K562 (cell line): Measurements from ENCODE around the gene TMC4. TPM values are rescaled to one million over a fixed set of nuclear protein-coding genes. Genes with fewer than 3 reads are reported as not detected.

Experiments used
- ARHGAP35 ChIP-seq: fragments of 450-650 bp; IDR thresholded peaks from 2 replicates; pipeline ENCODE4 v1.6.1; 2018; ENCODE audit not compliant: partially characterized antibody
- CC2D1A ChIP-seq: fragments of 450-650 bp; IDR thresholded peaks from 2 replicates; pipeline ENCODE4 v1.6.1; 2017; ENCODE audit warnings: mild to moderate bottlenecking
- CGGBP1 ChIP-seq: fragments of 250-450 bp; sonication (Bioruptor Pico); IDR thresholded peaks from 2 replicates; pipeline ENCODE4 v1.9.0; 2021; ENCODE audit warnings: mild to moderate bottlenecking
- ELF1 ChIP-seq: fragments of 200-800 bp; sonication (Bioruptor generic); IDR thresholded peaks from 2 replicates; pipeline ENCODE4 v1.6.1; 2016; ENCODE audit warnings: missing genetic modification characterization, missing compliant biosample characterization
- IFI16 ChIP-seq: fragments of 250-450 bp; sonication (Bioruptor Pico); IDR thresholded peaks from 2 replicates; pipeline ENCODE4 v2.1.2; 2022; ENCODE audit warnings: mild to moderate bottlenecking, inconsistent platforms
- KDM5B ChIP-seq: fragments of 200-600 bp; sonication (generic); IDR thresholded peaks from 2 replicates; pipeline ENCODE4 v1.6.1; 2012; ENCODE audit warnings: low read depth, mild to moderate bottlenecking, moderate library complexity, low read length, control low read depth, inconsistent platforms; ENCODE audit not compliant: insufficient replicate concordance
- L3MBTL2 ChIP-seq: fragments of 450-650 bp; IDR thresholded peaks from 2 replicates; pipeline ENCODE4 v1.6.1; 2016; ENCODE audit warnings: mild to moderate bottlenecking, moderate library complexity
- MAX ChIP-seq: sonication (generic); formaldehyde crosslinking; IDR thresholded peaks from 2 replicates; pipeline ENCODE4 v1.9.0; 2022; ENCODE audit warnings: mild to moderate bottlenecking, missing genetic modification reagents
- MTA2 ChIP-seq: fragments of 450-650 bp; IDR thresholded peaks from 2 replicates; pipeline ENCODE4 v1.6.1; 2016; ENCODE audit warnings: low read depth
- NFYB ChIP-seq: IDR thresholded peaks from 2 replicates; pipeline ENCODE4 v1.6.1; 2011; ENCODE audit warnings: mild to moderate bottlenecking, moderate library complexity; ENCODE audit not compliant: insufficient read length; ENCODE audit errors: extremely low read depth
- SAFB ChIP-seq: fragments of 200-400 bp; formaldehyde crosslinking; IDR thresholded peaks from 2 replicates; pipeline ENCODE4 v1.6.1; 2017; ENCODE audit warnings: low read depth, low read length, borderline replicate concordance
- SIN3A ChIP-seq, 2 experiments: fragments of 150-350 bp in 1 of 2; IDR thresholded peaks; 2 replicates each; pipeline ENCODE4 v1.6.1; 2011 to 2016; ENCODE audit warnings: borderline replicate concordance in 2 of 2, low read depth in 2 of 2, low read length in 2 of 2, mild to moderate bottlenecking in 2 of 2, moderate library complexity in 2 of 2; ENCODE audit not compliant: control insufficient read depth in 1 of 2
- SOX6 ChIP-seq: fragments of 450-650 bp; IDR thresholded peaks from 2 replicates; pipeline ENCODE4 v1.6.1; 2014; ENCODE audit warnings: mild to moderate bottlenecking
- SPI1 ChIP-seq: IDR thresholded peaks from 2 replicates; pipeline ENCODE4 v1.6.1; 2011; ENCODE audit warnings: low read depth, low read length, control low read depth, borderline replicate concordance
- UBTF ChIP-seq, 2 experiments: IDR thresholded peaks; 2 replicates each; pipeline ENCODE4 v1.6.1; 2012; ENCODE audit warnings: improper control_type of control experiment in 2 of 2, low read depth in 2 of 2, low read length in 2 of 2, borderline replicate concordance in 1 of 2
- YY1 ChIP-seq, 3 experiments: IDR thresholded peaks; 2 replicates each; pipeline ENCODE4 v1.6.1; 2011; ENCODE audit warnings: low read length in 2 of 3, mild to moderate bottlenecking in 2 of 3, moderate library complexity in 2 of 3, borderline replicate concordance in 1 of 3, control low read depth in 1 of 3, low read depth in 1 of 3; ENCODE audit not compliant: insufficient read depth in 3 of 3, insufficient replicate concordance in 2 of 3, control insufficient read depth in 1 of 3, insufficient read length in 1 of 3; ENCODE audit errors: extremely low read depth in 1 of 3
- ZBTB11 ChIP-seq, 3 experiments: fragments of 200-800 bp in 1 of 3; fragments of 250-450 bp in 1 of 3; fragments of 450-650 bp in 1 of 3; sonication (Bioruptor Pico) in 1 of 3; sonication (Bioruptor generic) in 1 of 3; formaldehyde crosslinking in 1 of 3; IDR thresholded peaks; 2 replicates each; pipeline versions ENCODE4 v1.6.1 to v1.8.0; 2016 to 2022; ENCODE audit warnings: mild to moderate bottlenecking in 2 of 3, missing genetic modification characterization in 2 of 3, missing compliant biosample characterization in 1 of 3, moderate library complexity in 1 of 3
- ZFP1 ChIP-seq: fragments of 450-650 bp; formaldehyde crosslinking; IDR thresholded peaks from 2 replicates; pipeline ENCODE4 v1.4.0; 2020; ENCODE audit warnings: mild to moderate bottlenecking, mixed read lengths
- ZZZ3 ChIP-seq: fragments of 450-650 bp; IDR thresholded peaks from 2 replicates; pipeline ENCODE4 v1.6.1; 2016; ENCODE audit warnings: antibody characterized with exemption, mild to moderate bottlenecking, moderate library complexity
- polyA plus RNA-seq, 8 experiments: library from polyadenylated mRNA; depleted of rRNA in 4 of 8; stranded (reverse) in 5 of 8; unstranded in 3 of 8; fragments of >200 nt; fragmentation: Nextera tagmentation in 2 of 8; fragmentation: Illumina TruSeq in 1 of 8; extraction: Ambion mirVana in 2 of 8; extraction: Trizol in 1 of 8; gene quantifications; 2 replicates each; pipeline versions ENCODE4 v1.2.1 to v1.2.3, GENCODE V29; 2011 to 2014; ENCODE audit warnings: inconsistent platforms in 1 of 8, missing spikeins in 1 of 8
- total RNA-seq, 7 experiments: library from RNA; depleted of rRNA in 6 of 7; stranded (reverse); fragments of >200 nt in 6 of 7; fragmentation: Illumina TruSeq in 2 of 7; extraction: Trizol in 2 of 7; gene quantifications; 2 replicates each; pipeline versions ENCODE4 v1.2.1 to v1.2.3, GENCODE V29; 2011 to 2021; ENCODE audit warnings: low replicate concordance in 1 of 7

Gene TMC4
- total and polyA plus RNA-seq, 9 of the 15 experiments (the other 6 are each of a cell fraction or from before 2014, with no cell fraction given): 0.12 to 0.79 (median 0.36) TPM; not detected in 2

GRCh38 chr19:54189145-54189734 is 16.3 kb upstream of the TMC4 start, which contains the start of gene MBOAT7 (continued):
- TF ChIP-seq CGGBP1 (CRISPR knock-in tag) (no peak), MAX (CRISPR knock-in tag) (peak; percentile 37; the same call in 1 of the 2 replicates), IFI16 (no peak), ZZZ3 (no peak), ARHGAP35 (no peak), ELF1 (no peak), UBTF (IDR thresholded peaks at IDR 0.05; ENCODE audit: borderline replicate concordance in 1 of 2, low read depth in 2 of 2, low read length in 2 of 2) (peak; percentile 66 to 85; a peak in 2 of 4 replicates), SAFB (no peak), NFYB (no peak), MTA2 (no peak), SPI1 (0 out of 2 replicates have a peak, but pooled peaks have one; percentile 1), ZBTB11 (CRISPR knock-in tag; IDR thresholded peaks at IDR 0.05) (no peak), CC2D1A (peak; percentile 93; the same call in 1 of the 2 replicates), SIN3A (IDR thresholded peaks at IDR 0.05; ENCODE audit: borderline replicate concordance in 2 of 2, control insufficient read depth in 1 of 2, low read depth in 2 of 2, low read length in 2 of 2) (peak; percentile 50 to 64; a peak in 2 of 4 replicates), L3MBTL2 (peak; percentile 68), YY1 (IDR thresholded peaks at IDR 0.05; ENCODE audit: borderline replicate concordance in 1 of 3, control insufficient read depth in 1 of 3, extremely low read depth in 1 of 3, insufficient read depth in 3 of 3, insufficient read length in 1 of 3, insufficient replicate concordance in 2 of 3, low read depth in 1 of 3, low read length in 2 of 3) (peak in 2 of 3 experiments; percentile 53 to 59), ZFP1 (no peak), SOX6 (0 out of 2 replicates have a peak, but pooled peaks have one; percentile 18), KDM5B (peak; percentile 62)
